Measurements from ENCODE around the gene RGL2.
"Not testable (repeated sequence)": the region's sequence is repeated elsewhere in the genome, so short reads cannot be mapped to it uniquely, and the experiment has no call there.

RGL2 gene

GRCh38 chr6:33298773-33299236, at the start of gene RGL2:
RGL2 (minus strand) TSS chr6:33298942; CDS start chr6:33298610, 332 bp downstream.
- Histone ChIP-seq H3K9me3 (ENCODE audit: control insufficient read depth in 2 of 2, low read length in 2 of 2) (no peaks in the 10 kb centered on the region), H3K36me3 (ENCODE audit: control insufficient read depth in 2 of 2, insufficient read depth in 2 of 2, low read length in 2 of 2) (peaks cover 6 to 18% of the 10 kb centered on the region in 2 donors), H3K27ac (ENCODE audit: low read depth in 2 of 2, low read length in 2 of 2) (peak within 1 kb of the TSS; percentile 94 to 98), H3K4me3 (ENCODE audit: low read length in 2 of 2) (peak within 1 kb of the TSS; percentile 84 to 94), H3K27me3 (ENCODE audit: control insufficient read depth in 2 of 2, insufficient read depth in 2 of 2, low read length in 2 of 2) (no peaks in the 10 kb centered on the region), H3K9ac (ENCODE audit: low read depth in 1 of 2, low read length in 2 of 2) (peak within 1 kb of the TSS; percentile 87 to 89), H3K4me1 (ENCODE audit: control insufficient read depth in 2 of 2, insufficient read depth in 2 of 2, low read length in 2 of 2) (peaks cover 16 to 17% of the 10 kb centered on the region in 2 donors)

- Histone ChIP-seq H3K27ac (ENCODE audit: low read depth in 2 of 2, low read length in 2 of 2) (no peak overlapping the region), H3K36me3 (ENCODE audit: control insufficient read depth in 2 of 2, insufficient read depth in 2 of 2, low read length in 2 of 2) (no peaks in the 10 kb centered on the region), H3K9me3 (ENCODE audit: control insufficient read depth in 2 of 2, low read length in 2 of 2) (no peaks in the 10 kb centered on the region), H3K27me3 (ENCODE audit: control insufficient read depth in 2 of 2, insufficient read depth in 2 of 2, low read length in 2 of 2) (no peaks in the 10 kb centered on the region), H3K4me3 (ENCODE audit: low read length in 2 of 2) (no peak overlapping the region), H3K9ac (ENCODE audit: low read depth in 1 of 2, low read length in 2 of 2) (no peak overlapping the region), H3K4me1 (ENCODE audit: control insufficient read depth in 2 of 2, insufficient read depth in 2 of 2, low read length in 2 of 2) (peaks cover 6 to 9% of the 10 kb centered on the region in 2 donors)
Observed at GRCh38 chr6:33347816-33348215, 49.1 kb upstream of the RGL2 start.

- not testable (repeated sequence) for H3K4me3 ChIP-seq (ENCODE audit: low read length in 2 of 2); H3K9me3 ChIP-seq (ENCODE audit: control insufficient read depth in 2 of 2, low read length in 2 of 2); H3K27ac ChIP-seq (ENCODE audit: low read depth in 2 of 2, low read length in 2 of 2); H3K4me1 ChIP-seq (ENCODE audit: control insufficient read depth in 2 of 2, insufficient read depth in 2 of 2, low read length in 2 of 2); H3K36me3 ChIP-seq (ENCODE audit: control insufficient read depth in 2 of 2, insufficient read depth in 2 of 2, low read length in 2 of 2); H3K27me3 ChIP-seq (ENCODE audit: control insufficient read depth in 2 of 2, insufficient read depth in 2 of 2, low read length in 2 of 2); H3K9ac ChIP-seq (ENCODE audit: low read depth in 1 of 2, low read length in 2 of 2)
Observed at GRCh38 chr6:33346972-33347371, 48.2 kb upstream of the RGL2 start.

GRCh38 chr6:33344701-33345697, 46.3 kb upstream of the RGL2 start:
- no peaks in the 10 kb centered on the region for H3K27me3 ChIP-seq (ENCODE audit: control insufficient read depth in 2 of 2, insufficient read depth in 2 of 2, low read length in 2 of 2)
- H3K4me1 ChIP-seq (ENCODE audit: control insufficient read depth in 2 of 2, insufficient read depth in 2 of 2, low read length in 2 of 2): peaks cover 6 to 9% of the 10 kb centered on the region in 2 donors
- H3K9ac ChIP-seq (ENCODE audit: low read depth in 1 of 2, low read length in 2 of 2): peak overlapping the region in 1 of 2 donors; percentile 26
- no peaks in the 10 kb centered on the region for H3K9me3 ChIP-seq (ENCODE audit: control insufficient read depth in 2 of 2, low read length in 2 of 2)
- H3K27ac ChIP-seq (ENCODE audit: low read depth in 2 of 2, low read length in 2 of 2): peak overlapping the region; percentile 30 to 76
- no peaks in the 10 kb centered on the region for H3K36me3 ChIP-seq (ENCODE audit: control insufficient read depth in 2 of 2, insufficient read depth in 2 of 2, low read length in 2 of 2)
- peak overlapping the region; percentile 24 to 39 for H3K4me3 ChIP-seq (ENCODE audit: low read length in 2 of 2)

- Histone ChIP-seq H3K4me1 (ENCODE audit: control insufficient read depth in 2 of 2, insufficient read depth in 2 of 2, low read length in 2 of 2) (peaks cover 6 to 9% of the 10 kb centered on the region in 2 donors), H3K4me3 (ENCODE audit: low read length in 2 of 2) (no peak overlapping the region), H3K36me3 (ENCODE audit: control insufficient read depth in 2 of 2, insufficient read depth in 2 of 2, low read length in 2 of 2) (no peaks in the 10 kb centered on the region), H3K9ac (ENCODE audit: low read depth in 1 of 2, low read length in 2 of 2) (no peak overlapping the region), H3K9me3 (ENCODE audit: control insufficient read depth in 2 of 2, low read length in 2 of 2) (no peaks in the 10 kb centered on the region), H3K27me3 (ENCODE audit: control insufficient read depth in 2 of 2, insufficient read depth in 2 of 2, low read length in 2 of 2) (no peaks in the 10 kb centered on the region), H3K27ac (ENCODE audit: low read depth in 2 of 2, low read length in 2 of 2) (peak overlapping the region in 1 of 2 donors; percentile 76)
Observed at GRCh38 chr6:33343953-33344611, 45.3 kb upstream of the RGL2 start.

GRCh38 chr6:33343606-33343952, 44.8 kb upstream of the RGL2 start:
- H3K4me3 ChIP-seq (ENCODE audit: low read length in 2 of 2); H3K4me1 ChIP-seq (ENCODE audit: control insufficient read depth in 2 of 2, insufficient read depth in 2 of 2, low read length in 2 of 2); H3K36me3 ChIP-seq (ENCODE audit: control insufficient read depth in 2 of 2, insufficient read depth in 2 of 2, low read length in 2 of 2); H3K9ac ChIP-seq (ENCODE audit: low read depth in 1 of 2, low read length in 2 of 2); H3K9me3 ChIP-seq (ENCODE audit: control insufficient read depth in 2 of 2, low read length in 2 of 2); H3K27me3 ChIP-seq (ENCODE audit: control insufficient read depth in 2 of 2, insufficient read depth in 2 of 2, low read length in 2 of 2): not testable (repeated sequence)
- peak overlapping the region; percentile 51 to 72 for H3K27ac ChIP-seq (ENCODE audit: low read depth in 2 of 2, low read length in 2 of 2)

- Histone ChIP-seq H3K9ac (ENCODE audit: low read depth in 1 of 2, low read length in 2 of 2) (no peak overlapping the region), H3K27me3 (ENCODE audit: control insufficient read depth in 2 of 2, insufficient read depth in 2 of 2, low read length in 2 of 2) (no peaks in the 10 kb centered on the region), H3K36me3 (ENCODE audit: control insufficient read depth in 2 of 2, insufficient read depth in 2 of 2, low read length in 2 of 2) (no peaks in the 10 kb centered on the region), H3K27ac (ENCODE audit: low read depth in 2 of 2, low read length in 2 of 2) (no peak overlapping the region), H3K4me3 (ENCODE audit: low read length in 2 of 2) (no peak overlapping the region), H3K9me3 (ENCODE audit: control insufficient read depth in 2 of 2, low read length in 2 of 2) (no peaks in the 10 kb centered on the region), H3K4me1 (ENCODE audit: control insufficient read depth in 2 of 2, insufficient read depth in 2 of 2, low read length in 2 of 2) (peaks cover 0 to 3% of the 10 kb centered on the region in 2 donors)
Observed at GRCh38 chr6:33339193-33339592, 40.5 kb upstream of the RGL2 start.

- Histone ChIP-seq H3K27ac (ENCODE audit: low read depth in 2 of 2, low read length in 2 of 2) (no peak overlapping the region), H3K9ac (ENCODE audit: low read depth in 1 of 2, low read length in 2 of 2) (no peak overlapping the region), H3K9me3 (ENCODE audit: control insufficient read depth in 2 of 2, low read length in 2 of 2) (no peaks in the 10 kb centered on the region), H3K36me3 (ENCODE audit: control insufficient read depth in 2 of 2, insufficient read depth in 2 of 2, low read length in 2 of 2) (no peaks in the 10 kb centered on the region), H3K27me3 (ENCODE audit: control insufficient read depth in 2 of 2, insufficient read depth in 2 of 2, low read length in 2 of 2) (no peaks in the 10 kb centered on the region), H3K4me1 (ENCODE audit: control insufficient read depth in 2 of 2, insufficient read depth in 2 of 2, low read length in 2 of 2) (no peaks in the 10 kb centered on the region), H3K4me3 (ENCODE audit: low read length in 2 of 2) (no peak overlapping the region)
Observed at GRCh38 chr6:33336495-33336894, 37.8 kb upstream of the RGL2 start.

GRCh38 chr6:33335916-33336315, 37.2 kb upstream of the RGL2 start:
- Histone ChIP-seq H3K36me3 (ENCODE audit: control insufficient read depth in 2 of 2, insufficient read depth in 2 of 2, low read length in 2 of 2) (no peaks in the 10 kb centered on the region), H3K9me3 (ENCODE audit: control insufficient read depth in 2 of 2, low read length in 2 of 2) (no peaks in the 10 kb centered on the region), H3K27me3 (ENCODE audit: control insufficient read depth in 2 of 2, insufficient read depth in 2 of 2, low read length in 2 of 2) (no peaks in the 10 kb centered on the region), H3K4me3 (ENCODE audit: low read length in 2 of 2) (no peak overlapping the region), H3K9ac (ENCODE audit: low read depth in 1 of 2, low read length in 2 of 2) (no peak overlapping the region), H3K4me1 (ENCODE audit: control insufficient read depth in 2 of 2, insufficient read depth in 2 of 2, low read length in 2 of 2) (no peaks in the 10 kb centered on the region), H3K27ac (ENCODE audit: low read depth in 2 of 2, low read length in 2 of 2) (no peak overlapping the region)

- H3K9me3 ChIP-seq (ENCODE audit: control insufficient read depth in 2 of 2, low read length in 2 of 2): no peaks in the 10 kb centered on the region
- H3K36me3 ChIP-seq (ENCODE audit: control insufficient read depth in 2 of 2, insufficient read depth in 2 of 2, low read length in 2 of 2): no peaks in the 10 kb centered on the region
- no peaks in the 10 kb centered on the region for H3K4me1 ChIP-seq (ENCODE audit: control insufficient read depth in 2 of 2, insufficient read depth in 2 of 2, low read length in 2 of 2)
- no peak overlapping the region for H3K4me3 ChIP-seq (ENCODE audit: low read length in 2 of 2)
- H3K9ac ChIP-seq (ENCODE audit: low read depth in 1 of 2, low read length in 2 of 2): no peak overlapping the region
- no peak overlapping the region for H3K27ac ChIP-seq (ENCODE audit: low read depth in 2 of 2, low read length in 2 of 2)
- H3K27me3 ChIP-seq (ENCODE audit: control insufficient read depth in 2 of 2, insufficient read depth in 2 of 2, low read length in 2 of 2): no peaks in the 10 kb centered on the region
Observed at GRCh38 chr6:33333666-33334065, 34.9 kb upstream of the RGL2 start.

Data from mucosa of rectum (tissue), 2 donors.